HEK293 (cell line): ENCODE results near the gene MPHOSPH8.

ENCODE experiments used
- CTCF ChIA-PET: fragments of 350-600 bp; formaldehyde crosslinking; extraction: SDS; loops from one replicate; lab custom pipeline; 2021; ENCODE audit warnings: antibody characterized with exemption; lab: Yijun Ruan, JAX
- POLR2A ChIA-PET: fragments of 300-600 bp; formaldehyde crosslinking; extraction: SDS; loops from one replicate; lab custom pipeline; 2020; ENCODE audit warnings: antibody characterized with exemption, inconsistent platforms; lab: Yijun Ruan, JAX
- H3K27ac ChIP-seq: fragments of 200-500 bp; sonication (Bioruptor generic); 2 replicates; pipeline ENCODE4 v1.5.1; 2014; ENCODE audit warnings: low read depth, low read length, control low read depth, inconsistent platforms; ENCODE audit errors: extremely low read depth
- H3K36me3 ChIP-seq, 2 experiments: fragments of 200-500 bp in 1 of 2; sonication (Bioruptor generic) in 1 of 2; 1 replicate in 1 of 2; 2 replicates in 1 of 2; pipeline ENCODE4 v1.5.1; 2014 to 2017; ENCODE audit warnings: inconsistent platforms in 2 of 2, low read length in 2 of 2; ENCODE audit not compliant: control insufficient read depth in 2 of 2, insufficient read depth in 1 of 2
- H3K4me1 ChIP-seq: fragments of 200-500 bp; sonication (Bioruptor generic); 2 replicates; pipeline ENCODE4 v1.5.1; 2014; ENCODE audit warnings: mild to moderate bottlenecking, low read length, inconsistent platforms; ENCODE audit not compliant: control insufficient read depth, insufficient read depth
- H3K4me3 ChIP-seq: 2 replicates; pipeline ENCODE4 v1.5.1; 2011; ENCODE audit warnings: low read depth, mild to moderate bottlenecking, control low read depth, low read length, moderate library complexity
- H3K9me3 ChIP-seq: fragments of 200-500 bp; sonication (Bioruptor generic); 2 replicates; pipeline ENCODE4 v1.5.1; 2014; ENCODE audit warnings: low read depth, low read length, inconsistent platforms; ENCODE audit not compliant: control insufficient read depth, insufficient read depth
- FEZF1 ChIP-seq: fragments of 450-650 bp; formaldehyde crosslinking; IDR thresholded peaks from 2 replicates; pipeline ENCODE4 v1.5.1; 2016; ENCODE audit warnings: missing biosample characterization, missing genetic modification characterization
- GLI2 ChIP-seq: fragments of 450-650 bp; formaldehyde crosslinking; IDR thresholded peaks from 2 replicates; pipeline ENCODE4; 2017; ENCODE audit warnings: missing biosample characterization, missing genetic modification characterization, low read depth, borderline replicate concordance
- MZF1 ChIP-seq: fragments of 450-650 bp; formaldehyde crosslinking; IDR thresholded peaks from 2 replicates; pipeline ENCODE4 v1.5.1; 2017; ENCODE audit warnings: missing biosample characterization, missing genetic modification characterization, borderline replicate concordance
- SCRT2 ChIP-seq: fragments of 450-650 bp; formaldehyde crosslinking; IDR thresholded peaks from 2 replicates; pipeline ENCODE4 v1.5.1; 2016; ENCODE audit warnings: missing biosample characterization, missing genetic modification characterization
- SETDB1 ChIP-seq: IDR thresholded peaks from one replicate; pipeline ENCODE4 v1.6.1; 2017; ENCODE audit warnings: mild to moderate bottlenecking, low read length, moderate library complexity, mixed read lengths; ENCODE audit not compliant: insufficient read length
- SP2 ChIP-seq: fragments of 450-650 bp; formaldehyde crosslinking; IDR thresholded peaks from 2 replicates; pipeline ENCODE4 v1.5.1; 2016; ENCODE audit warnings: missing biosample characterization, missing genetic modification characterization
- TCF7L2 ChIP-seq: IDR thresholded peaks from 2 replicates; pipeline ENCODE4 v1.6.1; 2011; ENCODE audit warnings: low read depth, mild to moderate bottlenecking, inconsistent platforms, low read length, moderate library complexity, borderline replicate concordance
- WT1 ChIP-seq: fragments of 450-650 bp; formaldehyde crosslinking; IDR thresholded peaks from 2 replicates; pipeline ENCODE4 v1.5.1; 2016; ENCODE audit warnings: missing biosample characterization, missing genetic modification characterization
- ZBTB17 ChIP-seq: fragments of 450-650 bp; formaldehyde crosslinking; IDR thresholded peaks from 2 replicates; pipeline ENCODE4 v1.5.1; 2016; ENCODE audit warnings: missing biosample characterization, missing genetic modification characterization
- ZNF138 ChIP-seq: fragments of 450-650 bp; formaldehyde crosslinking; IDR thresholded peaks from 2 replicates; pipeline ENCODE4 v1.5.1; 2016; ENCODE audit warnings: missing biosample characterization, missing genetic modification characterization, borderline replicate concordance
- ZNF311 ChIP-seq: fragments of 450-650 bp; formaldehyde crosslinking; IDR thresholded peaks from 2 replicates; pipeline ENCODE4 v1.5.1; 2017; ENCODE audit warnings: missing biosample characterization, missing genetic modification characterization, borderline replicate concordance
- ZNF548 ChIP-seq: fragments of 450-650 bp; formaldehyde crosslinking; IDR thresholded peaks from 2 replicates; pipeline ENCODE4 v1.5.1; 2016; ENCODE audit warnings: missing biosample characterization, missing genetic modification characterization
- ZNF600 ChIP-seq: fragments of 450-650 bp; formaldehyde crosslinking; IDR thresholded peaks from 2 replicates; pipeline ENCODE4 v1.5.1; 2016; ENCODE audit warnings: missing biosample characterization, missing genetic modification characterization
- ZNF623 ChIP-seq: fragments of 450-650 bp; formaldehyde crosslinking; IDR thresholded peaks from 2 replicates; pipeline ENCODE4 v1.5.1; 2016; ENCODE audit warnings: missing biosample characterization, missing genetic modification characterization
- ZNF701 ChIP-seq: fragments of 450-650 bp; formaldehyde crosslinking; IDR thresholded peaks from 2 replicates; pipeline ENCODE4 v1.5.1; 2016; ENCODE audit warnings: missing biosample characterization, missing genetic modification characterization
- ZNF747 ChIP-seq: fragments of 450-650 bp; formaldehyde crosslinking; IDR thresholded peaks from 2 replicates; pipeline ENCODE4 v1.5.1; 2016; ENCODE audit warnings: missing biosample characterization, missing genetic modification characterization
- ZNF791 ChIP-seq: fragments of 450-650 bp; formaldehyde crosslinking; IDR thresholded peaks from 2 replicates; pipeline ENCODE4 v1.5.1; 2016; ENCODE audit warnings: missing biosample characterization, missing genetic modification characterization
- ZXDB ChIP-seq: fragments of 450-650 bp; formaldehyde crosslinking; IDR thresholded peaks from 2 replicates; pipeline ENCODE4 v1.5.1; 2016; ENCODE audit warnings: missing biosample characterization, missing genetic modification characterization
- TF ChIP-seq, protein P1 (sequence below): fragments of 450-650 bp; formaldehyde crosslinking; IDR thresholded peaks from 2 replicates; pipeline ENCODE4 v1.5.1; 2016; ENCODE audit warnings: missing biosample characterization, missing genetic modification characterization
- TF ChIP-seq, protein P2 (sequence below): fragments of 450-650 bp; formaldehyde crosslinking; IDR thresholded peaks from 2 replicates; pipeline ENCODE4 v1.5.1; 2017; ENCODE audit warnings: missing biosample characterization, mild to moderate bottlenecking, missing genetic modification characterization, moderate library complexity
- TF ChIP-seq, protein P3 (sequence below): fragments of 450-650 bp; formaldehyde crosslinking; IDR thresholded peaks from 2 replicates; pipeline ENCODE4 v1.5.1; 2016; ENCODE audit warnings: missing biosample characterization, missing genetic modification characterization

The MPHOSPH8 gene

DNA sequence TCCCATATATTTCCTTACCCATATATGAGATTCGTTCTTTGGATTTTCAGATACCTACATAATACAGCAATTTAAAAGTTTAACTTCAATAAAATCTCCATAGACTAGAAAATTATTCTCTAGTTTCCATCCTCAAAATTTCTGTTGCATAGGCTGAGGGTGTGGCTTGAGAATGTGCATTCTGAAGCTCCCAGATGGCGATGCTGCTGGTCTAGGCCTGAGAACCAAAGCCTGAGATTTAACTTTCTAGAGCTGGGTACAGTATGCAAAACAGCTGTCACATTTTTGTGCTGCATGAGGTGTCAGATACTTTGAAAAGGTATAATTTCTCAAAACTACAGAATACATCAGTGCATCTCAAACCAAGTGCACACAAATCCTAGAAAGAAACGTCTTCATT is 42.7 kb downstream of the MPHOSPH8 start (continued):
- TF ChIP-seq, protein P1, sequence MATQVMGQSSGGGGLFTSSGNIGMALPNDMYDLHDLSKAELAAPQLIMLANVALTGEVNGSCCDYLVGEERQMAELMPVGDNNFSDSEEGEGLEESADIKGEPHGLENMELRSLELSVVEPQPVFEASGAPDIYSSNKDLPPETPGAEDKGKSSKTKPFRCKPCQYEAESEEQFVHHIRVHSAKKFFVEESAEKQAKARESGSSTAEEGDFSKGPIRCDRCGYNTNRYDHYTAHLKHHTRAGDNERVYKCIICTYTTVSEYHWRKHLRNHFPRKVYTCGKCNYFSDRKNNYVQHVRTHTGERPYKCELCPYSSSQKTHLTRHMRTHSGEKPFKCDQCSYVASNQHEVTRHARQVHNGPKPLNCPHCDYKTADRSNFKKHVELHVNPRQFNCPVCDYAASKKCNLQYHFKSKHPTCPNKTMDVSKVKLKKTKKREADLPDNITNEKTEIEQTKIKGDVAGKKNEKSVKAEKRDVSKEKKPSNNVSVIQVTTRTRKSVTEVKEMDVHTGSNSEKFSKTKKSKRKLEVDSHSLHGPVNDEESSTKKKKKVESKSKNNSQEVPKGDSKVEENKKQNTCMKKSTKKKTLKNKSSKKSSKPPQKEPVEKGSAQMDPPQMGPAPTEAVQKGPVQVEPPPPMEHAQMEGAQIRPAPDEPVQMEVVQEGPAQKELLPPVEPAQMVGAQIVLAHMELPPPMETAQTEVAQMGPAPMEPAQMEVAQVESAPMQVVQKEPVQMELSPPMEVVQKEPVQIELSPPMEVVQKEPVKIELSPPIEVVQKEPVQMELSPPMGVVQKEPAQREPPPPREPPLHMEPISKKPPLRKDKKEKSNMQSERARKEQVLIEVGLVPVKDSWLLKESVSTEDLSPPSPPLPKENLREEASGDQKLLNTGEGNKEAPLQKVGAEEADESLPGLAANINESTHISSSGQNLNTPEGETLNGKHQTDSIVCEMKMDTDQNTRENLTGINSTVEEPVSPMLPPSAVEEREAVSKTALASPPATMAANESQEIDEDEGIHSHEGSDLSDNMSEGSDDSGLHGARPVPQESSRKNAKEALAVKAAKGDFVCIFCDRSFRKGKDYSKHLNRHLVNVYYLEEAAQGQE, result no peak

DNA sequence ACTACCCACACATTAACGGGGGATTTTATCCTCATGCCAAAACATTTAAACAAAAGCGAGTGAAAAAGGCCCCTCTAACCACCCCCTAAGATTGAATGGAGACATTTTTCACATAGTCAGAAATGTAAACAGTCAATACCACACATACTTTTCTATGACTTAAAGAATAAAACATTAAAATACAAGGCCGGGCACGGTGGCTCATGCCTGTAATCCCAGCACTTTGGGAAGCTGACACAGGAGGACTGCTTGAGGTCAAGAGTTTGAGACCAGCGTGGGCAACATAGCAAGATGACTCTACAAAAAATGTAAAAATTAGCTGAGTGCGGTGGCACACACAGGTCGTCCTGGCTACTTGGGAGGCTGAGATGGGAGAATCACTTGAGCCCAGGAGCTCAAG is 47.3 kb downstream of the MPHOSPH8 start:
- H3K36me3 ChIP-seq, result peaks cover 4 to 14% of the 10 kb centered on the region in 2 experiments; a peak in 1 of 3 replicates
- POLR2A ChIA-PET, result no interaction called here

DNA sequence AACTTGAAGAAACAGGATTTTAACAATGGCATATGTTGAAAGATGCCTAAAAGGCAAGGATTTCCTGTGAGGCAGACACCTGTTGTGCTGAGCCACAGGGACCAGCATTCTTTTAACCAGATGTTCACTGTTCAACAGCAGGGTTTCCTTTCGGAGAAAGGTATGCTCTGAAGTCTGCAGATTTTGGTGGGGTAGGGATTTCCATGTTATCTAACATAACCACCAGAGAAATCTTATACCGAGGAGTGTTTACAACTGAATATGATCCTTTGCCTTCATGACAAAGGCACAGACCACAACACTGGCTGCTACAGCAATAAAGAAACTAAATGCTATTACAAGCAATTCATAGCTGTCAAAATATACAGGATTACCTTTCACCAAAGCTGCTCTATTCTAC is 48.1 kb downstream of the MPHOSPH8 start:
- Histone ChIP-seq H3K4me1 (no peaks in the 10 kb centered on the region), H3K9me3 (no peaks in the 10 kb centered on the region), H3K4me3 (no peak overlapping the region), H3K27ac (no peak overlapping the region), H3K36me3 (peaks cover under 1 to 7% of the 10 kb centered on the region in 2 experiments; a peak in 1 of 3 replicates)
- TF ChIP-seq ZNF747 (no peak), FEZF1 (tag by site-specific recombination) (0 out of 2 replicates have a peak, but pooled peaks have one; percentile 16), SCRT2 (peak; percentile 72)
- POLR2A ChIA-PET, result no interaction called here
- CTCF ChIA-PET, result interaction anchor here (1.5 kb wide), 1 partner anchor 94 kb away, joined by 3 read pairs; no protein-coding TSS in a partner anchor

More for the DNA sequence above, 47.3 kb downstream of the MPHOSPH8 start:
- no peaks in the 10 kb centered on the region for H3K4me1 ChIP-seq
- H3K4me3 ChIP-seq, result no peak overlapping the region
- no peak for TF ChIP-seq ZNF548 (tag by site-specific recombination)
- H3K9me3 ChIP-seq, result no peaks in the 10 kb centered on the region
- H3K27ac ChIP-seq, result no peak overlapping the region
- CTCF ChIA-PET, result no interaction called here

DNA sequence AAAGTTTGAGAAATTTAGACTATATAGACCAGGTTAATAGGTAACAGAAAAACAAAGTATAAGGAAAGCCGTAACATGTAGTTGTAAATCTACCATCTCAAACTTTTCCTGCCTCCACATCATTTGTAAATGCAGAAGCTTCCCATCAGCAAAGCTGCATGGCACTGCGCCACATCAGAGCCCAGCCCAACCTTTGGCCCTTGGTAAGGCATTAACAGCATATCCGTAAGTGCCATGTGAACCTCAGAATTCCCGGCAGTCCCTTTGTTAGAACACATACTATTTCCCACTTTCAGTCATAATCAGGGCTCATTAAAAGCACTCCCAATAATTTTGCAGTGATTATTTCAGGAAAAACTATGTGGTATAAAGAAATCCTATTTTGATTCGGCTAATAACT is 51.6 kb downstream of the MPHOSPH8 start:
- POLR2A ChIA-PET, result no interaction called here
- Histone ChIP-seq H3K4me1 (no peaks in the 10 kb centered on the region), H3K9me3 (no peaks in the 10 kb centered on the region), H3K27ac (no peak overlapping the region), H3K36me3 (no peaks in the 10 kb centered on the region), H3K4me3 (no peak overlapping the region)
- TF ChIP-seq, protein P2, sequence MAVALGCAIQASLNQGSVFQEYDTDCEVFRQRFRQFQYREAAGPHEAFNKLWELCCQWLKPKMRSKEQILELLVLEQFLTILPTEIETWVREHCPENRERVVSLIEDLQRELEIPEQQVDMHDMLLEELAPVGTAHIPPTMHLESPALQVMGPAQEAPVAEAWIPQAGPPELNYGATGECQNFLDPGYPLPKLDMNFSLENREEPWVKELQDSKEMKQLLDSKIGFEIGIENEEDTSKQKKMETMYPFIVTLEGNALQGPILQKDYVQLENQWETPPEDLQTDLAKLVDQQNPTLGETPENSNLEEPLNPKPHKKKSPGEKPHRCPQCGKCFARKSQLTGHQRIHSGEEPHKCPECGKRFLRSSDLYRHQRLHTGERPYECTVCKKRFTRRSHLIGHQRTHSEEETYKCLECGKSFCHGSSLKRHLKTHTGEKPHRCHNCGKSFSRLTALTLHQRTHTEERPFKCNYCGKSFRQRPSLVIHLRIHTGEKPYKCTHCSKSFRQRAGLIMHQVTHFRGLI (tag by site-specific recombination), result peak; percentile 78; the same call in 1 of the 2 replicates
- TF ChIP-seq GLI2 (tag by site-specific recombination) (no peak), ZNF600 (tag by site-specific recombination) (0 out of 2 replicates have a peak, but pooled peaks have one; percentile 14)
- CTCF ChIA-PET, result interaction anchor here (0.6 kb wide), 1 partner anchor 31 kb away, joined by 3 read pairs; no protein-coding TSS in a partner anchor

DNA sequence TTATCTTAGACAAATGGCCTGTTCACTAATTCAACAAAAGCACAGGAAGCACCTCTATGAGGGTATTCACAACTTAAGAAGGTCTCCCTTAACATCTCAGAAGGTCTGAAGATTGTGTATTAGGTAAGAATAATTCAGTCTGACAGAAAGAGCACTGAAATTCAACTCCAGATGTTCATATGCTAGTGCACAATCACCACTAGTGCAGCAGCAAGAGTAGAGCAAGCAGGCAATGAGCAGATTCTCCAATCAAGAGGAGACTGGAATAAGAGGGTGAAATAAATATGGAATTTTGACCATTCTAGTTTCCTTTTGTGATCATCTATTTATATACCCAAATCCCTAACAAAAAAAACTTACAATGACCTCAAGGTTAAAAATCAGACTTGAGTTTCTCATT is 52.0 kb downstream of the MPHOSPH8 start:
- TF ChIP-seq WT1 (tag by site-specific recombination) (no peak), SETDB1 (no peak), ZXDB (tag by site-specific recombination) (no peak), ZNF701 (tag by site-specific recombination) (no peak), ZBTB17 (tag by site-specific recombination) (no peak), MZF1 (tag by site-specific recombination) (no peak), ZNF311 (no peak), ZNF138 (tag by site-specific recombination) (no peak), TCF7L2 (no peak), ZNF623 (tag by site-specific recombination) (no peak), ZNF791 (tag by site-specific recombination) (no peak), SP2 (tag by site-specific recombination) (no peak)
- TF ChIP-seq, protein P3, sequence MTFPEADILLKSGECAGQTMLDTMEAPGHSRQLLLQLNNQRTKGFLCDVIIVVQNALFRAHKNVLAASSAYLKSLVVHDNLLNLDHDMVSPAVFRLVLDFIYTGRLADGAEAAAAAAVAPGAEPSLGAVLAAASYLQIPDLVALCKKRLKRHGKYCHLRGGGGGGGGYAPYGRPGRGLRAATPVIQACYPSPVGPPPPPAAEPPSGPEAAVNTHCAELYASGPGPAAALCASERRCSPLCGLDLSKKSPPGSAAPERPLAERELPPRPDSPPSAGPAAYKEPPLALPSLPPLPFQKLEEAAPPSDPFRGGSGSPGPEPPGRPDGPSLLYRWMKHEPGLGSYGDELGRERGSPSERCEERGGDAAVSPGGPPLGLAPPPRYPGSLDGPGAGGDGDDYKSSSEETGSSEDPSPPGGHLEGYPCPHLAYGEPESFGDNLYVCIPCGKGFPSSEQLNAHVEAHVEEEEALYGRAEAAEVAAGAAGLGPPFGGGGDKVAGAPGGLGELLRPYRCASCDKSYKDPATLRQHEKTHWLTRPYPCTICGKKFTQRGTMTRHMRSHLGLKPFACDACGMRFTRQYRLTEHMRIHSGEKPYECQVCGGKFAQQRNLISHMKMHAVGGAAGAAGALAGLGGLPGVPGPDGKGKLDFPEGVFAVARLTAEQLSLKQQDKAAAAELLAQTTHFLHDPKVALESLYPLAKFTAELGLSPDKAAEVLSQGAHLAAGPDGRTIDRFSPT (tag by site-specific recombination), result no peak
- POLR2A ChIA-PET, result no interaction called here
- CTCF ChIA-PET, result no interaction called here
- H3K27ac ChIP-seq, result no peak overlapping the region
- H3K4me3 ChIP-seq, result no peak overlapping the region
- no peaks in the 10 kb centered on the region for H3K4me1 ChIP-seq
- H3K36me3 ChIP-seq, result no peaks in the 10 kb centered on the region
- H3K9me3 ChIP-seq, result no peaks in the 10 kb centered on the region
